Transverse colon (tissue), 4 donors: ENCODE measurements around the gene UACA.

ENCODE experiments used
- CTCF ChIP-seq, 5 experiments: fragments of 200-600 bp in 3 of 5; fragments of 450-650 bp in 2 of 5; sonication (generic) in 3 of 5; IDR thresholded peaks; 1 replicate in 2 of 5; 2 replicates in 3 of 5; pipeline ENCODE4 v1.5.1; 2016 to 2017; ENCODE audit warnings: antibody characterized with exemption in 5 of 5, inconsistent platforms in 3 of 5, mild to moderate bottlenecking in 2 of 5, moderate library complexity in 1 of 5
- EP300 ChIP-seq: sonication (generic); formaldehyde crosslinking; IDR thresholded peaks from one replicate; pipeline ENCODE4 v1.6.1; 2017; ENCODE audit warnings: antibody characterized with exemption, low read depth
- POLR2A ChIP-seq: fragments of 450-650 bp; IDR thresholded peaks from one replicate; pipeline ENCODE4 v1.6.1; 2016; ENCODE audit warnings: antibody characterized with exemption, mild to moderate bottlenecking, moderate library complexity
- POLR2AphosphoS5 ChIP-seq, 3 donors: sonication (generic); formaldehyde crosslinking; IDR thresholded peaks; one replicate each; pipeline ENCODE4 v1.6.1; 2016; ENCODE audit warnings: antibody characterized with exemption in 3 of 3

- TF ChIP-seq POLR2A (no peak), CTCF (IDR thresholded peaks at IDR 0.05) (no peak), POLR2AphosphoS5 (IDR thresholded peaks at IDR 0.05) (no peak), EP300 (no peak)
These were observed 2.3 kb downstream of the UACA start for GRCh38 chr15:70761046-70761445.
